Heart left ventricle (tissue), 16 donors: Measurements from ENCODE around the gene CCDC117. TPM values are rescaled to one million over a fixed set of nuclear protein-coding genes. Genes with fewer than 3 reads are reported as not detected.
"Not testable (repeated sequence)": the region's sequence is repeated elsewhere in the genome, so short reads cannot be mapped to it uniquely, and the experiment has no call there.

Source experiments
- ATAC-seq, 4 donors: fragments of 200-7000 bp; cut with Tn5 transposase; one replicate each; pipeline ENCODE4 v1.9.1; 2020 to 2022; ENCODE audit warnings: moderate library complexity in 4 of 4, mild to moderate bottlenecking in 3 of 4, moderate number of reproducible peaks in 1 of 4
- DNase-seq, 5 donors: peaks; one replicate each; pipeline ENCODE4 v3.0.0-alpha.2; 2020
- H3K27ac ChIP-seq, 12 donors: fragments of 200-600 bp; sonication (generic) in 4 of 12; one replicate each; pipeline versions ENCODE4 v1.5.0 to v1.8.0; 2016 to 2022; ENCODE audit warnings: mild to moderate bottlenecking in 2 of 12
- H3K27me3 ChIP-seq, 9 donors: fragments of 200-600 bp; sonication (generic) in 2 of 9; one replicate each; pipeline versions ENCODE4 v1.5.1 to v1.8.0; 2016 to 2022; ENCODE audit warnings: mild to moderate bottlenecking in 3 of 9
- H3K36me3 ChIP-seq, 9 donors: fragments of 200-600 bp; sonication (generic) in 2 of 9; one replicate each; pipeline versions ENCODE4 v1.5.0 to v1.8.0; 2018 to 2022; ENCODE audit warnings: mild to moderate bottlenecking in 2 of 9
- H3K4me1 ChIP-seq, 12 donors: fragments of 200-600 bp; sonication (generic) in 4 of 12; one replicate each; pipeline versions ENCODE4 v1.5.0 to v1.8.0; 2016 to 2022; ENCODE audit warnings: mild to moderate bottlenecking in 3 of 12
- H3K4me3 ChIP-seq, 12 donors: fragments of 200-600 bp; sonication (generic) in 4 of 12; one replicate each; pipeline versions ENCODE4 v1.5.0 to v1.8.0; 2017 to 2022; ENCODE audit warnings: mild to moderate bottlenecking in 9 of 12, moderate library complexity in 4 of 12
- H3K9me3 ChIP-seq, 12 donors: fragments of 200-600 bp; sonication (generic) in 4 of 12; one replicate each; pipeline versions ENCODE4 v1.5.0 to v1.8.0; 2016 to 2022; ENCODE audit warnings: mild to moderate bottlenecking in 1 of 12
- POLR2A ChIP-seq, 2 donors: fragments of 450-650 bp; IDR thresholded peaks; one replicate each; pipeline ENCODE4 v1.6.1; 2017; ENCODE audit warnings: antibody characterized with exemption in 2 of 2, mild to moderate bottlenecking in 2 of 2, moderate library complexity in 2 of 2
- WGBS, 4 donors: extraction: QIAGEN DNeasy Blood & Tissue Kit in 2 of 4; methylation state at CpG; one replicate each; pipeline versions ENCODE4 v1.1.5 to v1.1.7; 2013 to 2018; 5-methylcytosine and 5-hydroxymethylcytosine counted together
- intact Hi-C, 10 donors: fragments of 100-400 bp; cut with DNase I; formaldehyde crosslinking; loops; one replicate each; pipeline versions ENCODE4 v1.11.1 to v1.14.2; 2022
- polyA plus RNA-seq, 2 donors: library from polyadenylated mRNA; stranded (reverse); fragments of 200-250 nt; gene quantifications; one replicate each; pipeline ENCODE4 v1.2.3, GENCODE V29; 2013
- total RNA-seq, 9 donors: library from RNA; depleted of rRNA in 2 of 9; stranded (reverse); fragments of >200 nt in 2 of 9; fragmentation: NEBNext Ultra II Directional in 3 of 9; extraction: Animal tissue kit (Norgen Biotek cat#: 25700) in 3 of 9; gene quantifications; one replicate each; pipeline versions ENCODE4 v1.1.0 to v1.2.4, GENCODE V29; 2016 to 2023
- TF ChIP-seq, protein P1 (sequence below), 12 donors: fragments of 200-600 bp; sonication (generic) in 4 of 12; IDR thresholded peaks; one replicate each; pipeline versions ENCODE4 v1.5.0 to v1.8.0; 2018 to 2022; ENCODE audit warnings: antibody characterized with exemption in 12 of 12, mild to moderate bottlenecking in 5 of 12
- donor health status: ischemic (EF 13 %, LVEDD 7.1; RV severe dilation, severe dysfunction).
- donor health status: healthy with polysubstance abuse.
- donor health status: DM: no; HTN: yes; CAD: no.
- donor health status: DM: no; HTN: no; CAD: no.
- donor health status: ischemic (EF 25% LVEDD 6.9; RV normal size, moderate dysfunction).
- donor health status: ischemic (EF 25% LVEDD 5.7; RV mildly dilated, moderate dysfunction).
- donor health status: healthy.
- donor health status: DM: yes; HTN: yes; CAD: no.
- donor health status: ischemic (EF 35%, LVEDD 5.7; RV mildly dilated, moderate dysfunction).
- donor health status: nonischemic (EF 11% LVEDD 7.7; RV severe dilation, severe dysfunction).
- donor health status: DM: yes; HTN: yes; CAD: no.
- donor health status: PGD.
- donor health status: ischemic (EF 29% LVEDD 5.4; RV normal size, mild dysfunction).
- donor health status: nonischemic (EF 23%, LVEDD 6.1; RV moderate dilation, normal function).

CCDC117 gene
- total and polyA plus RNA-seq, 11 donors: 6.9 to 16.6 (median 13.3) TPM

- TF ChIP-seq, protein P1, sequence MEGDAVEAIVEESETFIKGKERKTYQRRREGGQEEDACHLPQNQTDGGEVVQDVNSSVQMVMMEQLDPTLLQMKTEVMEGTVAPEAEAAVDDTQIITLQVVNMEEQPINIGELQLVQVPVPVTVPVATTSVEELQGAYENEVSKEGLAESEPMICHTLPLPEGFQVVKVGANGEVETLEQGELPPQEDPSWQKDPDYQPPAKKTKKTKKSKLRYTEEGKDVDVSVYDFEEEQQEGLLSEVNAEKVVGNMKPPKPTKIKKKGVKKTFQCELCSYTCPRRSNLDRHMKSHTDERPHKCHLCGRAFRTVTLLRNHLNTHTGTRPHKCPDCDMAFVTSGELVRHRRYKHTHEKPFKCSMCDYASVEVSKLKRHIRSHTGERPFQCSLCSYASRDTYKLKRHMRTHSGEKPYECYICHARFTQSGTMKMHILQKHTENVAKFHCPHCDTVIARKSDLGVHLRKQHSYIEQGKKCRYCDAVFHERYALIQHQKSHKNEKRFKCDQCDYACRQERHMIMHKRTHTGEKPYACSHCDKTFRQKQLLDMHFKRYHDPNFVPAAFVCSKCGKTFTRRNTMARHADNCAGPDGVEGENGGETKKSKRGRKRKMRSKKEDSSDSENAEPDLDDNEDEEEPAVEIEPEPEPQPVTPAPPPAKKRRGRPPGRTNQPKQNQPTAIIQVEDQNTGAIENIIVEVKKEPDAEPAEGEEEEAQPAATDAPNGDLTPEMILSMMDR (IDR thresholded peaks at IDR 0.05): no peak
- no peak for TF ChIP-seq POLR2A (IDR thresholded peaks at IDR 0.05)
- no peak for DNase-seq
- Histone ChIP-seq H3K27me3 (no peaks in the 10 kb centered on the region), H3K4me3 (no peak overlapping the region), H3K9me3 (no peaks in the 10 kb centered on the region), H3K4me1 (peaks cover 0 to 24% (median 10%) of the 10 kb centered on the region in 12 donors), H3K36me3 (peaks cover 0 to 55% (median 51%) of the 10 kb centered on the region in 9 donors), H3K27ac (no peak overlapping the region)
- no peak for ATAC-seq
- WGBS, 4 donors: 95 to 97% (median 95%) methylated on average over 3 of the region's 3 CpGs
- intact Hi-C loops: loop anchor here in 5 of 10 donors (2.0 to 5.0 kb wide), 4 partner anchors 29 to 83 kb away; partner anchors contain the start of genes CCDC117 (in 2 of the 5) and XBP1 (in 1 of the 5)
Measured at GRCh38 chr22:28743852-28744251, 28.6 kb upstream of the CCDC117 start.

GRCh38 chr22:28750471-28750881 lies 22.0 kb upstream of the CCDC117 start:
- peaks cover 0 to 74% (median 56%) of the 10 kb centered on the region in 9 donors for H3K36me3 ChIP-seq
- peak overlapping the region in 1 of 12 donors; percentile 9 for H3K27ac ChIP-seq
- WGBS, 4 donors: 41 to 60% (median 54%) methylated on average over 6 of the region's 6 CpGs
- H3K27me3 ChIP-seq: no peaks in the 10 kb centered on the region
- peak in 2 of 4 donors; percentile 50 to 64 for ATAC-seq
- H3K9me3 ChIP-seq: no peaks in the 10 kb centered on the region
- no peak overlapping the region for H3K4me3 ChIP-seq
- H3K4me1 ChIP-seq: peaks cover 0 to 22% (median 2%) of the 10 kb centered on the region in 12 donors
- no peak for TF ChIP-seq POLR2A (IDR thresholded peaks at IDR 0.05)
- TF ChIP-seq, protein P1 (IDR thresholded peaks at IDR 0.05): no peak
- no peak for DNase-seq
- intact Hi-C loops: no loop called here

GRCh38 chr22:28754512-28754911 lies 18.0 kb upstream of the CCDC117 start:
- DNase-seq, H3K27ac ChIP-seq, ATAC-seq, intact Hi-C loops, H3K27me3 ChIP-seq, H3K9me3 ChIP-seq, H3K4me3 ChIP-seq: not testable (repeated sequence)
- Histone ChIP-seq H3K4me1 (peaks cover 0 to 12% (median 2%) of the 10 kb centered on the region in 12 donors), H3K36me3 (peaks cover 0 to 40% (median 16%) of the 10 kb centered on the region in 9 donors)
- WGBS, 4 donors: 93 to 97% (median 95%) methylated on average over 3 of the region's 3 CpGs

DNA sequence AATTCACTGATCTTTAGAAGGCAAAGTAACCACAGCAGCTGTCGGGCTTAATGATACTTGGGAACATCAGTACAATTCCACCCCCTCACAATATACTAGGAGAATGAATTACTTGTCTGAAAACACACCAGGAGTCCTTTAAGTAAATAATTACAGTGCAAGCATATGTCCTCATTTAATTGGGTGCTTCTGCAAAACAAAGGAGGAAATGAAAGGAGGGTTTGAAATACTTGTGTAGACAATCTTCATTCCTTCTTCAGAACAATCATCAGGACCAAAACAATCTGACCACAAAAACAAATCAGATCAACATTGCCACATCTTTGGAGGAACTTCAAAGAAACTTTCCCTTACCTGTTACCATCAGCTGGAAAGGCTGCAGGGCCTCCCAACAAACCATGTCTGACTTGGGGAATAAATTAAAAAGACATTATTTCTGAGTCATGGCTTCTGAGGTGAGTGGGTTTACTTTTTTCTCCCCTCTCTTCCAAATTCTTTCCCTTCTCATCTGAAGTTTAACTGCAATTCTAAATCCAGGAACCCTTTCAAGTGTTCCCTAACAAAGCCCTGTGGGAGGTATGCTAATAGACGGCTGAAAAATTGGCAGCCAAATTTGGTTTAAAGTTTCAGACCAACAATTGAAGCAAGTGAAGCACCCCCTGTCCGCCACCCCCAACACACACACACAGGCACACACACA lies 12.5 kb upstream of the CCDC117 start:
- H3K9me3 ChIP-seq: no peaks in the 10 kb centered on the region
- TF ChIP-seq POLR2A (IDR thresholded peaks at IDR 0.05): no peak
- TF ChIP-seq, protein P1 (IDR thresholded peaks at IDR 0.05): no peak
- WGBS, 4 donors: 75 to 86% (median 80%) methylated on average over 3 of the region's 3 CpGs
- no peak overlapping the region for H3K4me3 ChIP-seq
- peaks cover 0 to 9% (median 0%) of the 10 kb centered on the region in 9 donors for H3K36me3 ChIP-seq
- intact Hi-C loops: no loop called here
- DNase-seq (no peak), ATAC-seq (no peak)
- no peak overlapping the region for H3K27ac ChIP-seq
- H3K27me3 ChIP-seq: no peaks in the 10 kb centered on the region
- H3K4me1 ChIP-seq: peaks cover 0 to 8% (median 0%) of the 10 kb centered on the region in 12 donors
